SK-N-SH (cell line): ENCODE results near the gene PLCH1. TPM values are rescaled to one million over a fixed set of nuclear protein-coding genes. Genes with fewer than 3 reads are reported as not detected.

Experiments used
- CTCF ChIA-PET: fragments of 300-600, 350-600 bp; formaldehyde crosslinking; extraction: SDS; loops from one replicate; lab custom pipeline; 2021; lab: Yijun Ruan, JAX
- POLR2A ChIA-PET: fragments of 350-600 bp; sonication (Branson Sonifier 250); formaldehyde crosslinking; extraction: SDS; loops from one replicate; lab custom pipeline; 2020; ENCODE audit warnings: antibody characterized with exemption, inconsistent platforms; lab: Yijun Ruan, JAX
- DNase-seq: peaks from one replicate; pipeline ENCODE4 v3.0.0; 2012
- H2AFZ ChIP-seq: fragments of 200-600 bp; sonication (generic); 2 replicates; pipeline ENCODE4 v1.8.1; 2016; ENCODE audit warnings: antibody characterized with exemption, mild to moderate bottlenecking, low read depth
- H3F3A ChIP-seq: fragments of 200-600 bp; sonication (generic); replicated peaks from 2 replicates; pipeline ENCODE3; 2016; ENCODE audit warnings: antibody characterized with exemption, mild to moderate bottlenecking; ENCODE audit not compliant: insufficient read depth
- H3K27ac ChIP-seq, 2 experiments: fragments of 200-500 bp in 1 of 2; fragments of 200-600 bp in 1 of 2; sonication (Bioruptor generic) in 1 of 2; sonication (generic), shearing (Covaris generic) in 1 of 2; 2 replicates each; pipeline versions ENCODE4 v1.5.1 to v1.6.1; 2014 to 2016; ENCODE audit warnings: low read depth in 2 of 2, inconsistent platforms in 1 of 2, low read length in 1 of 2, mild to moderate bottlenecking in 1 of 2, mixed read lengths in 1 of 2
- H3K27me3 ChIP-seq: fragments of 200-600 bp; sonication (generic), shearing (Covaris generic); 2 replicates; pipeline ENCODE4 v1.6.1; 2016; ENCODE audit warnings: mixed run types; ENCODE audit not compliant: insufficient read depth
- H3K36me3 ChIP-seq, 2 experiments: fragments of 200-500 bp in 1 of 2; fragments of 200-600 bp in 1 of 2; sonication (Bioruptor generic) in 1 of 2; sonication (generic) in 1 of 2; replicated peaks in 1 of 2; 2 replicates each; pipeline versions ENCODE3 to v1.5.1; 2014 to 2016; ENCODE audit warnings: low read length in 1 of 2, mild to moderate bottlenecking in 1 of 2; ENCODE audit not compliant: insufficient read depth in 2 of 2, control insufficient read depth in 1 of 2
- H3K4me1 ChIP-seq, 2 experiments: fragments of 200-500 bp in 1 of 2; fragments of 200-600 bp in 1 of 2; sonication (Bioruptor generic) in 1 of 2; sonication (generic), shearing (Covaris generic) in 1 of 2; 2 replicates each; pipeline versions ENCODE4 v1.5.1 to v1.6.1; 2014 to 2016; ENCODE audit warnings: low read depth in 1 of 2, low read length in 1 of 2, mixed run types in 1 of 2; ENCODE audit not compliant: insufficient read depth in 2 of 2, control insufficient read depth in 1 of 2
- H3K4me2 ChIP-seq: fragments of 200-600 bp; sonication (generic), shearing (Covaris generic); 2 replicates; pipeline ENCODE4 v1.6.1; 2017; ENCODE audit warnings: mixed run types
- H3K4me3 ChIP-seq, 2 experiments: fragments of 200-500 bp in 1 of 2; fragments of 200-600 bp in 1 of 2; sonication (Bioruptor generic) in 1 of 2; sonication (generic), shearing (Covaris generic) in 1 of 2; 2 replicates each; pipeline versions ENCODE4 v1.5.1 to v1.8.1; 2014 to 2016; ENCODE audit warnings: low read depth in 2 of 2, inconsistent platforms in 1 of 2, low read length in 1 of 2, mild to moderate bottlenecking in 1 of 2, mixed read lengths in 1 of 2, moderate library complexity in 1 of 2
- H3K79me2 ChIP-seq: fragments of 200-600 bp; sonication (generic); 2 replicates; pipeline ENCODE4 v1.8.1; 2017; ENCODE audit warnings: mild to moderate bottlenecking; ENCODE audit not compliant: insufficient read depth
- H3K9ac ChIP-seq: fragments of 200-600 bp; sonication (generic); 2 replicates; pipeline ENCODE4 v1.6.1; 2017; ENCODE audit warnings: mixed run types
- H3K9me2 ChIP-seq: fragments of 200-600 bp; sonication (generic); 2 replicates; pipeline ENCODE4 v1.6.1; 2017; ENCODE audit warnings: mixed run types
- H3K9me3 ChIP-seq: fragments of 200-600 bp; sonication (generic); 2 replicates; pipeline ENCODE4 v1.6.1; 2017; ENCODE audit warnings: mixed run types, mild to moderate bottlenecking, moderate library complexity
- H4K20me1 ChIP-seq: fragments of 200-600 bp; sonication (generic); 2 replicates; pipeline ENCODE4 v1.6.1; 2017; ENCODE audit warnings: mild to moderate bottlenecking, mixed run types; ENCODE audit not compliant: insufficient read depth
- ELF1 ChIP-seq: IDR thresholded peaks from 2 replicates; pipeline ENCODE4 v1.4.0; 2012
- EP300 ChIP-seq, 2 experiments: IDR thresholded peaks; 2 replicates each; pipeline versions ENCODE4 v1.4.0 to v1.6.1; 2012; ENCODE audit warnings: borderline replicate concordance in 1 of 2, low read depth in 1 of 2, low read length in 1 of 2
- FOSL2 ChIP-seq: IDR thresholded peaks from 2 replicates; pipeline ENCODE4 v1.4.0; 2012; ENCODE audit warnings: low read depth, mild to moderate bottlenecking, moderate library complexity, borderline replicate concordance
- FOXJ3 ChIP-seq: sonication (generic); formaldehyde crosslinking; IDR thresholded peaks from 2 replicates; pipeline ENCODE4 v1.5.1; 2020; ENCODE audit warnings: mild to moderate bottlenecking, missing genetic modification reagents
- GABPA ChIP-seq: IDR thresholded peaks from 2 replicates; pipeline ENCODE4 v1.4.0; 2012; ENCODE audit warnings: low read depth, mild to moderate bottlenecking
- IRF3 ChIP-seq: fragments of 150-350 bp; IDR thresholded peaks from 2 replicates; pipeline ENCODE4 v1.6.1; 2016; ENCODE audit warnings: mild to moderate bottlenecking, low read depth, low read length
- JUND ChIP-seq: IDR thresholded peaks from 2 replicates; pipeline ENCODE4 v1.4.0; 2012
- MEF2A ChIP-seq: IDR thresholded peaks from 2 replicates; pipeline ENCODE4 v1.4.0; 2012; ENCODE audit warnings: low read depth, borderline replicate concordance
- MXI1 ChIP-seq: IDR thresholded peaks from 2 replicates; pipeline ENCODE4 v1.6.1; 2012; ENCODE audit warnings: mild to moderate bottlenecking, low read depth, low read length, improper control_type of control experiment
- PBX3 ChIP-seq: IDR thresholded peaks from 2 replicates; pipeline ENCODE4; 2012
- RAD21 ChIP-seq: IDR thresholded peaks from 2 replicates; pipeline ENCODE4 v1.6.1; 2012; ENCODE audit warnings: mild to moderate bottlenecking, low read length
- RCOR1 ChIP-seq: fragments of 150-350 bp; IDR thresholded peaks from 2 replicates; pipeline ENCODE4 v1.6.1; 2017; ENCODE audit warnings: antibody characterized with exemption, low read length
- RXRA ChIP-seq: IDR thresholded peaks from 2 replicates; pipeline ENCODE4 v1.4.0; 2012; ENCODE audit warnings: low read depth, mild to moderate bottlenecking, borderline replicate concordance
- SMC3 ChIP-seq: IDR thresholded peaks from 2 replicates; pipeline ENCODE4 v1.6.1; 2012; ENCODE audit warnings: low read depth, low read length, improper control_type of control experiment
- TAF1 ChIP-seq: IDR thresholded peaks from 2 replicates; pipeline ENCODE4 v1.6.1; 2012; ENCODE audit warnings: low read depth, mild to moderate bottlenecking, low read length, moderate library complexity, borderline replicate concordance
- USF1 ChIP-seq: IDR thresholded peaks from 2 replicates; pipeline ENCODE4 v1.4.0; 2012; ENCODE audit warnings: low read depth, borderline replicate concordance
- USF2 ChIP-seq: fragments of 150-350 bp; IDR thresholded peaks from 2 replicates; pipeline ENCODE4 v1.6.1; 2017; ENCODE audit warnings: antibody characterized with exemption, low read length, low read depth, borderline replicate concordance
- YY1 ChIP-seq: IDR thresholded peaks from 2 replicates; pipeline ENCODE4 v1.4.0; 2012; ENCODE audit warnings: low read depth, mild to moderate bottlenecking
- ZBTB33 ChIP-seq: IDR thresholded peaks from 2 replicates; pipeline ENCODE4 v1.4.0; 2012; ENCODE audit warnings: low read depth, borderline replicate concordance
- WGBS: methylation state at CpG from one replicate; pipeline ENCODE4 v1.1.6; 2017; ENCODE audit warnings: low lambda C conversion rate; 5-methylcytosine and 5-hydroxymethylcytosine counted together
- polyA plus RNA-seq, 3 experiments: library from polyadenylated mRNA; depleted of rRNA; stranded (reverse); fragments of >200 nt; gene quantifications; 2 replicates each; pipeline ENCODE4 v1.2.3, GENCODE V29; 2012

PLCH1 gene
- polyA plus RNA-seq, 1 of the 3 experiments (the other 2 are of a cell fraction) = 0.26 TPM

- no peak overlapping the region for H3K27ac ChIP-seq
- H3K36me3 ChIP-seq = no peaks in the 10 kb centered on the region
- H3K4me3 ChIP-seq = no peak overlapping the region
- H3K9me3 ChIP-seq = no peaks in the 10 kb centered on the region
- no peak overlapping the region for H3K9ac ChIP-seq
- H3F3A ChIP-seq = no peaks in the 10 kb centered on the region
- WGBS = 83% methylated on average over 2 of the region's 2 CpGs
- TF ChIP-seq MEF2A (no peak), RXRA (no peak), USF1 (no peak), USF2 (no peak), IRF3 (no peak), GABPA (no peak), ELF1 (no peak), RAD21 (no peak), ZBTB33 (no peak), YY1 (no peak), TAF1 (no peak), PBX3 (no peak), RCOR1 (no peak), FOXJ3 (CRISPR knock-in tag) (no peak), EP300 (IDR thresholded peaks at IDR 0.05; ENCODE audit: borderline replicate concordance in 1 of 2, low read depth in 1 of 2, low read length in 1 of 2) (no peak), JUND (no peak), SMC3 (no peak), FOSL2 (no peak), MXI1 (no peak)
- TF ChIP-seq, all 33 proteins: peak for 0
- ChIA-PET CTCF (interaction anchor here (1.2 kb wide), 1 partner anchor 117 kb away, joined by 3 read pairs; no protein-coding TSS in a partner anchor), POLR2A (no interaction called here)
- Histone ChIP-seq H3K4me1 (peaks cover 0 to 2% of the 10 kb centered on the region in 2 experiments; a peak in 1 of 4 replicates), H3K4me2 (no peak overlapping the region), H4K20me1 (no peaks in the 10 kb centered on the region), H3K9me2 (no peaks in the 10 kb centered on the region; the same call in 1 of the 2 replicates), H3K27me3 (no peaks in the 10 kb centered on the region), H2AFZ (no peak overlapping the region), H3K79me2 (no peaks in the 10 kb centered on the region)
- no peak for DNase-seq
Measured at GRCh38 chr3:155585384-155585783, 159.5 kb downstream of the PLCH1 start.
